Central memory CD8-positive, alpha-beta T cell (primary cell): ENCODE results near the gene HYAL3.
"Not testable (repeated sequence)": the region's sequence is repeated elsewhere in the genome, so short reads cannot be mapped to it uniquely, and the experiment has no call there.

Experiments
- ATAC-seq: fragments of 150-1000 bp; cut with Tn5 transposase; replicated peaks from 2 replicates; pipeline ENCODE4 v1.10.0; 2022; ENCODE audit warnings: mild to moderate bottlenecking, moderate FRiP score, moderate number of reproducible peaks; ENCODE audit not compliant: poor library complexity, severe bottlenecking; ENCODE audit errors: extremely low read depth
- DNase-seq, 2 donors: peaks; one replicate each; pipeline ENCODE4 v3.0.0; 2021; ENCODE audit warnings: low spot score in 2 of 2
- H3K27ac Mint-ChIP-seq: one replicate; pipeline ENCODE4 v1.8.0; 2022; ENCODE audit warnings: low read depth, mild to moderate bottlenecking, moderate library complexity, mixed read lengths
- H3K27me3 Mint-ChIP-seq: one replicate; pipeline ENCODE4 v1.8.0; 2022; ENCODE audit warnings: mixed read lengths
- H3K36me3 Mint-ChIP-seq: one replicate; pipeline ENCODE4 v1.8.0; 2022; ENCODE audit warnings: mild to moderate bottlenecking, moderate library complexity, mixed read lengths; ENCODE audit not compliant: insufficient read depth
- H3K4me1 Mint-ChIP-seq: one replicate; pipeline ENCODE4 v1.8.0; 2022; ENCODE audit warnings: mixed read lengths
- H3K4me3 Mint-ChIP-seq: one replicate; pipeline ENCODE4 v1.8.0; 2022; ENCODE audit warnings: mild to moderate bottlenecking, moderate library complexity, mixed read lengths
- H3K9me3 Mint-ChIP-seq: one replicate; pipeline ENCODE4 v1.8.0; 2022; ENCODE audit warnings: mixed read lengths

HYAL3 gene

GRCh38 chr3:50266836-50267235, 32.4 kb downstream of the HYAL3 start:
- Mint-ChIP-seq H3K27ac (no peak overlapping the region), H3K36me3 (peaks cover 4% of the 10 kb centered on the region), H3K4me1 (no peaks in the 10 kb centered on the region), H3K27me3 (no peaks in the 10 kb centered on the region), H3K4me3 (no peak overlapping the region), H3K9me3 (no peaks in the 10 kb centered on the region)
- no peak for ATAC-seq
- no peak for DNase-seq

GRCh38 chr3:50266017-50266416, 33.2 kb downstream of the HYAL3 start:
- Mint-ChIP-seq H3K36me3 (peaks cover 2% of the 10 kb centered on the region), H3K27ac (no peak overlapping the region), H3K9me3 (no peaks in the 10 kb centered on the region), H3K4me1 (no peaks in the 10 kb centered on the region), H3K4me3 (no peak overlapping the region), H3K27me3 (no peaks in the 10 kb centered on the region)
- no peak for ATAC-seq
- DNase-seq, result no peak

- Mint-ChIP-seq H3K27me3 (no peaks in the 10 kb centered on the region), H3K9me3 (no peaks in the 10 kb centered on the region), H3K4me1 (no peaks in the 10 kb centered on the region), H3K27ac (no peak overlapping the region), H3K36me3 (peaks cover 2% of the 10 kb centered on the region), H3K4me3 (no peak overlapping the region)
- DNase-seq, result no peak
- no peak for ATAC-seq
These were observed 33.6 kb downstream of the HYAL3 start for GRCh38 chr3:50265571-50265970.

- Mint-ChIP-seq H3K27me3 (no peaks in the 10 kb centered on the region), H3K9me3 (no peaks in the 10 kb centered on the region), H3K36me3 (peaks cover 5% of the 10 kb centered on the region), H3K4me3 (no peak overlapping the region), H3K4me1 (peaks cover under 1% of the 10 kb centered on the region), H3K27ac (no peak overlapping the region)
- no peak for ATAC-seq
- DNase-seq, result no peak
These were observed 34.2 kb downstream of the HYAL3 start for GRCh38 chr3:50264964-50265485.

GRCh38 chr3:50264383-50264963, 34.7 kb downstream of the HYAL3 start:
- H3K9me3 Mint-ChIP-seq, result no peaks in the 10 kb centered on the region
- no peak overlapping the region for H3K4me3 Mint-ChIP-seq
- ATAC-seq (no peak), DNase-seq (no peak)
- peaks cover 10% of the 10 kb centered on the region for H3K36me3 Mint-ChIP-seq
- no peaks in the 10 kb centered on the region for H3K27me3 Mint-ChIP-seq
- H3K27ac Mint-ChIP-seq, result no peak overlapping the region
- H3K4me1 Mint-ChIP-seq, result peaks cover 6% of the 10 kb centered on the region

- H3K27ac Mint-ChIP-seq, result no peak overlapping the region
These were observed 35.5 kb downstream of the HYAL3 start for GRCh38 chr3:50263478-50264382.

GRCh38 chr3:50262778-50263177, 36.4 kb downstream of the HYAL3 start:
- no peak for ATAC-seq
- H3K4me3 Mint-ChIP-seq, result no peak overlapping the region
- H3K4me1 Mint-ChIP-seq, result peaks cover 6% of the 10 kb centered on the region
- H3K9me3 Mint-ChIP-seq, result no peaks in the 10 kb centered on the region
- DNase-seq, result no peak
- H3K27ac Mint-ChIP-seq, result no peak overlapping the region
- peaks cover 24% of the 10 kb centered on the region for H3K36me3 Mint-ChIP-seq
- no peaks in the 10 kb centered on the region for H3K27me3 Mint-ChIP-seq

More at GRCh38 chr3:50263478-50264382, 35.5 kb downstream of the HYAL3 start:
- H3K9me3 Mint-ChIP-seq, result no peaks in the 10 kb centered on the region
- peaks cover 6% of the 10 kb centered on the region for H3K4me1 Mint-ChIP-seq
- no peak overlapping the region for H3K4me3 Mint-ChIP-seq
- no peak for ATAC-seq
- no peaks in the 10 kb centered on the region for H3K27me3 Mint-ChIP-seq
- H3K36me3 Mint-ChIP-seq, result peaks cover 16% of the 10 kb centered on the region
- DNase-seq, result no peak

- H3K9me3 Mint-ChIP-seq, H3K4me1 Mint-ChIP-seq, H3K27ac Mint-ChIP-seq, ATAC-seq, H3K4me3 Mint-ChIP-seq, DNase-seq, H3K27me3 Mint-ChIP-seq: not testable (repeated sequence)
- H3K36me3 Mint-ChIP-seq, result peaks cover 30% of the 10 kb centered on the region
These were observed 37.0 kb downstream of the HYAL3 start for GRCh38 chr3:50262200-50262599.

GRCh38 chr3:50261505-50261904, 37.7 kb downstream of the HYAL3 start:
- no peak overlapping the region for H3K27ac Mint-ChIP-seq
- H3K27me3 Mint-ChIP-seq, result no peaks in the 10 kb centered on the region
- H3K4me1 Mint-ChIP-seq, result peaks cover 6% of the 10 kb centered on the region
- DNase-seq (no peak), ATAC-seq (no peak)
- H3K9me3 Mint-ChIP-seq, result no peaks in the 10 kb centered on the region
- H3K36me3 Mint-ChIP-seq, result peaks cover 34% of the 10 kb centered on the region
- H3K4me3 Mint-ChIP-seq, result no peak overlapping the region

- ATAC-seq (no peak), DNase-seq (no peak)
- Mint-ChIP-seq H3K9me3 (no peaks in the 10 kb centered on the region), H3K27ac (no peak overlapping the region), H3K4me1 (peaks cover 6% of the 10 kb centered on the region), H3K36me3 (peaks cover 36% of the 10 kb centered on the region), H3K27me3 (no peaks in the 10 kb centered on the region), H3K4me3 (peak overlapping the region; percentile 66)
These were observed 38.2 kb downstream of the HYAL3 start for GRCh38 chr3:50260942-50261441.

GRCh38 chr3:50260027-50260941, 38.9 kb downstream of the HYAL3 start:
- Mint-ChIP-seq H3K4me1 (peaks cover 6% of the 10 kb centered on the region), H3K9me3 (no peaks in the 10 kb centered on the region), H3K4me3 (peak overlapping the region; percentile 66), H3K36me3 (peaks cover 39% of the 10 kb centered on the region), H3K27ac (peak overlapping the region; percentile 63), H3K27me3 (no peaks in the 10 kb centered on the region)
- ATAC-seq (peak; percentile 96), DNase-seq (peak; percentile 67 to 79)

GRCh38 chr3:50259432-50260026, 39.7 kb downstream of the HYAL3 start:
- Mint-ChIP-seq H3K36me3 (peaks cover 43% of the 10 kb centered on the region), H3K4me3 (peak overlapping the region; percentile 66), H3K27me3 (no peaks in the 10 kb centered on the region), H3K4me1 (peaks cover 6% of the 10 kb centered on the region), H3K9me3 (no peaks in the 10 kb centered on the region), H3K27ac (peak overlapping the region; percentile 63)
- DNase-seq (no peak), ATAC-seq (no peak)
